WTC11 (cell line): ENCODE measurements around the gene EPX. TPM values are rescaled to one million over a fixed set of nuclear protein-coding genes. Genes with fewer than 3 reads are reported as not detected.

ENCODE experiments used
- ATAC-seq: fragments of 200-7000 bp; cut with Tn5 transposase; 2 replicates; pipeline ENCODE4 v1.10.0; 2021; ENCODE audit warnings: mild to moderate bottlenecking, moderate library complexity
- CTCF ChIA-PET: fragments of 300-600 bp; sonication (Branson Sonifier 250); formaldehyde crosslinking; loops from one replicate; lab custom pipeline; 2021; ENCODE audit warnings: antibody characterized with exemption; lab: Charles Lee
- POLR2A ChIA-PET: fragments of 350-600 bp; sonication (Branson Sonifier 250); formaldehyde crosslinking; loops from one replicate; lab custom pipeline; 2021; ENCODE audit warnings: antibody characterized with exemption; lab: Charles Lee
- DNase-seq: peaks from one replicate; pipeline ENCODE4 v3.0.0; 2021; ENCODE audit warnings: low spot score
- H3K27ac Mint-ChIP-seq: 2 replicates; pipeline ENCODE4 v1.8.0; 2021; ENCODE audit warnings: mixed read lengths
- H3K27me3 Mint-ChIP-seq: 2 replicates; pipeline ENCODE4 v1.8.0; 2021; ENCODE audit warnings: low read depth, mild to moderate bottlenecking, moderate library complexity, mixed read lengths
- H3K36me3 Mint-ChIP-seq: 2 replicates; pipeline ENCODE4 v1.8.0; 2021; ENCODE audit warnings: mixed read lengths
- H3K4me1 Mint-ChIP-seq: 2 replicates; pipeline ENCODE4 v1.8.0; 2022; ENCODE audit warnings: mixed read lengths
- H3K4me3 Mint-ChIP-seq: 2 replicates; pipeline ENCODE4 v1.8.0; 2021; ENCODE audit warnings: mild to moderate bottlenecking, moderate library complexity, mixed read lengths
- H3K9me3 Mint-ChIP-seq: 2 replicates; pipeline ENCODE4 v1.8.0; 2021; ENCODE audit warnings: mixed read lengths
- ATF2 ChIP-seq: sonication (generic); formaldehyde crosslinking; IDR thresholded peaks from 2 replicates; pipeline ENCODE4 v1.8.1; 2022; ENCODE audit warnings: low read depth, missing genetic modification reagents, borderline replicate concordance
- ATF3 ChIP-seq: sonication (generic); formaldehyde crosslinking; conservative IDR thresholded peaks from 2 replicates; pipeline ENCODE4 v1.8.1; 2022; ENCODE audit warnings: mild to moderate bottlenecking, missing genetic modification reagents
- CBFB ChIP-seq: sonication (generic); formaldehyde crosslinking; IDR thresholded peaks from 2 replicates; pipeline ENCODE4 v1.8.1; 2022; ENCODE audit warnings: mild to moderate bottlenecking, low read depth, missing genetic modification reagents
- CREB1 ChIP-seq: sonication (generic); formaldehyde crosslinking; IDR thresholded peaks from 2 replicates; pipeline ENCODE4 v1.8.0; 2023; ENCODE audit warnings: mild to moderate bottlenecking, missing genetic modification reagents
- E2F1 ChIP-seq: sonication (generic); formaldehyde crosslinking; IDR thresholded peaks from 2 replicates; pipeline ENCODE4 v1.8.0; 2022; ENCODE audit warnings: mild to moderate bottlenecking, missing genetic modification reagents
- FOXJ3 ChIP-seq: sonication (generic); formaldehyde crosslinking; IDR thresholded peaks from 2 replicates; pipeline ENCODE4 v1.9.0; 2021; ENCODE audit warnings: missing genetic modification reagents, mild to moderate bottlenecking, borderline replicate concordance
- GABPB1 ChIP-seq: sonication (generic); formaldehyde crosslinking; IDR thresholded peaks from 2 replicates; pipeline ENCODE4 v1.8.1; 2023; ENCODE audit warnings: mild to moderate bottlenecking, missing genetic modification reagents
- NFATC4 ChIP-seq: fragments of 250-450 bp; sonication (Bioruptor Pico); IDR thresholded peaks from 2 replicates; pipeline ENCODE4 v1.9.0; 2021; ENCODE audit warnings: mild to moderate bottlenecking
- NR2C2 ChIP-seq: sonication (generic); formaldehyde crosslinking; IDR thresholded peaks from 2 replicates; pipeline ENCODE4 v1.8.0; 2022; ENCODE audit warnings: mild to moderate bottlenecking, missing genetic modification reagents
- RORB ChIP-seq: fragments of 250-450 bp; sonication (Bioruptor Pico); IDR thresholded peaks from 2 replicates; pipeline ENCODE4 v1.9.0; 2021; ENCODE audit warnings: mild to moderate bottlenecking
- TCF7 ChIP-seq: sonication (generic); formaldehyde crosslinking; IDR thresholded peaks from 2 replicates; pipeline ENCODE4 v1.8.0; 2022; ENCODE audit warnings: mild to moderate bottlenecking, low read depth, missing genetic modification reagents, moderate library complexity
- TEAD4 ChIP-seq: sonication (generic); formaldehyde crosslinking; IDR thresholded peaks from 2 replicates; pipeline ENCODE4 v1.8.0; 2022; ENCODE audit warnings: mild to moderate bottlenecking, missing genetic modification reagents
- ZNF121 ChIP-seq: sonication (generic); formaldehyde crosslinking; IDR thresholded peaks from 2 replicates; pipeline ENCODE4 v1.8.0; 2023; ENCODE audit warnings: missing genetic modification reagents
- ZNF219 ChIP-seq: sonication (generic); formaldehyde crosslinking; IDR thresholded peaks from 2 replicates; pipeline ENCODE4 v1.8.0; 2023; ENCODE audit warnings: missing genetic modification reagents, mild to moderate bottlenecking, borderline replicate concordance
- ZNF532 ChIP-seq: fragments of 250-450 bp; sonication (Bioruptor Pico); IDR thresholded peaks from 2 replicates; pipeline ENCODE4 v1.9.0; 2021; ENCODE audit warnings: mild to moderate bottlenecking, borderline replicate concordance
- total RNA-seq: library from RNA; stranded (reverse); gene quantifications from 3 replicates; pipeline ENCODE4 v1.2.3, GENCODE V29; 2021
- TF ChIP-seq, protein P1 (sequence below): sonication (generic); formaldehyde crosslinking; IDR thresholded peaks from 2 replicates; pipeline ENCODE4 v1.8.1; 2023; ENCODE audit warnings: mild to moderate bottlenecking, missing genetic modification reagents
- TF ChIP-seq, protein P2 (sequence below): fragments of 250-450 bp; sonication (Bioruptor Pico); IDR thresholded peaks from 2 replicates; pipeline ENCODE4 v1.9.0; 2021; ENCODE audit warnings: moderate library complexity, mild to moderate bottlenecking, inconsistent platforms, borderline replicate concordance
- TF ChIP-seq, protein P3 (sequence below): sonication (generic); formaldehyde crosslinking; IDR thresholded peaks from 2 replicates; pipeline ENCODE4 v1.8.1; 2023; ENCODE audit warnings: mild to moderate bottlenecking, missing genetic modification reagents, moderate library complexity
- TF ChIP-seq, protein P4 (sequence below): fragments of 250-450 bp; sonication (Bioruptor Pico); IDR thresholded peaks from 2 replicates; pipeline ENCODE4 v2.1.2; 2022; ENCODE audit warnings: mild to moderate bottlenecking, moderate library complexity
- TF ChIP-seq, protein P5 (sequence below): sonication (generic); formaldehyde crosslinking; IDR thresholded peaks from 2 replicates; pipeline ENCODE4 v1.8.0; 2023; ENCODE audit warnings: mild to moderate bottlenecking, missing genetic modification reagents

The EPX gene
- total RNA-seq, 1 experiment from 2014 or later, result not detected

DNA sequence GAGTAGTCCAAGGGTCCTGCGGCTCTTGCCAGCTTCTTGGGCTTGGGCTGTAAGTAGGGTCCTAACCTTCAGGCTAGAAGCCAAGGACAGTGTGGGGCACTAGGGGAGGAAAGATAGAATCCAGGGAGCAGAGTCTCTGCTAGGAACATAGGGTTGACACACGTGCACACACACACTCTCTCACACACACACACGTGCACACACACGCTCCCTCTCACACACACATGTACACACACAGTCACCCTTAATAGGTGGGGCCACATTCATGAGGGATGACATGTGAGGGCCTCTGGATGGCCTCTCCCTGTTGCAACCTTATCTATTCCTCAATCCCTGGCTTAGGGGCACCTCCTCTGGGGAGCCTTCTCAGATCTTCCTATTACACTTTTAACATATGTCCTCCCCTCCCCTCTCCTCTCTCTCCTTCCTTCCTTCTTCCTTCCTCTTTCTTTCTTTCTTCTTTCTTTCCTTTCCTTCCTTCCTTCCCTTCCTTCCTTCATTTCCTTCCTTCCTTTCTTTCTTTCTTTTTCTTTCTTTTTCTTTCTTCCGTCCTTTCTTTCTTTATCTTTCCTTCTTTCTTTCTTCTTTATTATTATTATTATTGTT, 3.1 kb downstream of the EPX start (continued):
- TF ChIP-seq TCF7 (CRISPR knock-in tag) (no peak), E2F1 (CRISPR knock-in tag) (no peak)
- TF ChIP-seq, protein P1, sequence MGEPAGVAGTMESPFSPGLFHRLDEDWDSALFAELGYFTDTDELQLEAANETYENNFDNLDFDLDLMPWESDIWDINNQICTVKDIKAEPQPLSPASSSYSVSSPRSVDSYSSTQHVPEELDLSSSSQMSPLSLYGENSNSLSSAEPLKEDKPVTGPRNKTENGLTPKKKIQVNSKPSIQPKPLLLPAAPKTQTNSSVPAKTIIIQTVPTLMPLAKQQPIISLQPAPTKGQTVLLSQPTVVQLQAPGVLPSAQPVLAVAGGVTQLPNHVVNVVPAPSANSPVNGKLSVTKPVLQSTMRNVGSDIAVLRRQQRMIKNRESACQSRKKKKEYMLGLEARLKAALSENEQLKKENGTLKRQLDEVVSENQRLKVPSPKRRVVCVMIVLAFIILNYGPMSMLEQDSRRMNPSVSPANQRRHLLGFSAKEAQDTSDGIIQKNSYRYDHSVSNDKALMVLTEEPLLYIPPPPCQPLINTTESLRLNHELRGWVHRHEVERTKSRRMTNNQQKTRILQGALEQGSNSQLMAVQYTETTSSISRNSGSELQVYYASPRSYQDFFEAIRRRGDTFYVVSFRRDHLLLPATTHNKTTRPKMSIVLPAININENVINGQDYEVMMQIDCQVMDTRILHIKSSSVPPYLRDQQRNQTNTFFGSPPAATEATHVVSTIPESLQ (CRISPR knock-in tag), result no peak

DNA sequence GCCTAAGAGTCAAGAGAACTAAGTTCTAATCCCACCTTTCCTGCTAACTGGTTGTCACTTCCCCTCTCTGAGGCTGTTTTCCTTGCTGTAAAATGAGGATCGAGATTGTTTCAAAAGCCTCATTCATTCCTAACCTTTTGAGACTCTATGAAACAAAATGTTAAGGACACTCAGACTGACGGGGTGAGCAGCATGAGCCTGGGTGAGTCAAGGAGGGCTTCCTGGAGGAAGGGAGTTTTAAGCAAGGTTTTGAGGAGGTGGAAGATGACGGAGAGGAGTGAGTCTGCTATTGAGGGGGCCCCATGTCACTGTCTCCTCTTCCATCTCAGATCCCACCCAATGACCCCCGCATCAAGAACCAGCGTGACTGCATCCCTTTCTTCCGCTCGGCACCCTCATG, 4.1 kb downstream of the EPX start:
- no peak for ATAC-seq
- CTCF ChIA-PET, result interaction anchor here (2.0 kb wide), 1 partner anchor 53 kb away, joined by 6 read pairs; no protein-coding TSS in a partner anchor
- H3K36me3 Mint-ChIP-seq, result no peaks in the 10 kb centered on the region
- DNase-seq, result no peak
- no peak overlapping the region for H3K27ac Mint-ChIP-seq
- H3K4me1 Mint-ChIP-seq, result no peaks in the 10 kb centered on the region
- H3K27me3 Mint-ChIP-seq, result peaks cover 11% of the 10 kb centered on the region
- TF ChIP-seq, protein P2, sequence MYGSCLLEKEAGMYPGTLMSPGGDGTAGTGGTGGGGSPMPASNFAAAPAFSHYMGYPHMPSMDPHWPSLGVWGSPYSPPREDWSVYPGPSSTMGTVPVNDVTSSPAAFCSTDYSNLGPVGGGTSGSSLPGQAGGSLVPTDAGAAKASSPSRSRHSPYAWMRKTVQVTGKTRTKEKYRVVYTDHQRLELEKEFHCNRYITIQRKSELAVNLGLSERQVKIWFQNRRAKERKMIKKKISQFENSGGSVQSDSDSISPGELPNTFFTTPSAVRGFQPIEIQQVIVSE (CRISPR knock-in tag), result no peak
- no peak for TF ChIP-seq FOXJ3 (CRISPR knock-in tag)
- TF ChIP-seq GABPB1 (CRISPR knock-in tag), result no peak
- TF ChIP-seq, protein P3, sequence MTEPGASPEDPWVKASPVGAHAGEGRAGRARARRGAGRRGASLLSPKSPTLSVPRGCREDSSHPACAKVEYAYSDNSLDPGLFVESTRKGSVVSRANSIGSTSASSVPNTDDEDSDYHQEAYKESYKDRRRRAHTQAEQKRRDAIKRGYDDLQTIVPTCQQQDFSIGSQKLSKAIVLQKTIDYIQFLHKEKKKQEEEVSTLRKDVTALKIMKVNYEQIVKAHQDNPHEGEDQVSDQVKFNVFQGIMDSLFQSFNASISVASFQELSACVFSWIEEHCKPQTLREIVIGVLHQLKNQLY, result no peak
- TF ChIP-seq, protein P4, sequence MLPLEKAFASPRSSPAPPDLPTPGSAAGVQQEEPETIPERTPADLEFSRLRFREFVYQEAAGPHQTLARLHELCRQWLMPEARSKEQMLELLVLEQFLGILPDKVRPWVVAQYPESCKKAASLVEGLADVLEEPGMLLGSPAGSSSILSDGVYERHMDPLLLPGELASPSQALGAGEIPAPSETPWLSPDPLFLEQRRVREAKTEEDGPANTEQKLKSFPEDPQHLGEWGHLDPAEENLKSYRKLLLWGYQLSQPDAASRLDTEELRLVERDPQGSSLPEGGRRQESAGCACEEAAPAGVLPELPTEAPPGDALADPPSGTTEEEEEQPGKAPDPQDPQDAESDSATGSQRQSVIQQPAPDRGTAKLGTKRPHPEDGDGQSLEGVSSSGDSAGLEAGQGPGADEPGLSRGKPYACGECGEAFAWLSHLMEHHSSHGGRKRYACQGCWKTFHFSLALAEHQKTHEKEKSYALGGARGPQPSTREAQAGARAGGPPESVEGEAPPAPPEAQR (CRISPR knock-in tag), result no peak
- TF ChIP-seq NFATC4, result no peak
- TF ChIP-seq ZNF532 (CRISPR knock-in tag), result no peak
- TF ChIP-seq ATF3, result no peak
- TF ChIP-seq, protein P5, sequence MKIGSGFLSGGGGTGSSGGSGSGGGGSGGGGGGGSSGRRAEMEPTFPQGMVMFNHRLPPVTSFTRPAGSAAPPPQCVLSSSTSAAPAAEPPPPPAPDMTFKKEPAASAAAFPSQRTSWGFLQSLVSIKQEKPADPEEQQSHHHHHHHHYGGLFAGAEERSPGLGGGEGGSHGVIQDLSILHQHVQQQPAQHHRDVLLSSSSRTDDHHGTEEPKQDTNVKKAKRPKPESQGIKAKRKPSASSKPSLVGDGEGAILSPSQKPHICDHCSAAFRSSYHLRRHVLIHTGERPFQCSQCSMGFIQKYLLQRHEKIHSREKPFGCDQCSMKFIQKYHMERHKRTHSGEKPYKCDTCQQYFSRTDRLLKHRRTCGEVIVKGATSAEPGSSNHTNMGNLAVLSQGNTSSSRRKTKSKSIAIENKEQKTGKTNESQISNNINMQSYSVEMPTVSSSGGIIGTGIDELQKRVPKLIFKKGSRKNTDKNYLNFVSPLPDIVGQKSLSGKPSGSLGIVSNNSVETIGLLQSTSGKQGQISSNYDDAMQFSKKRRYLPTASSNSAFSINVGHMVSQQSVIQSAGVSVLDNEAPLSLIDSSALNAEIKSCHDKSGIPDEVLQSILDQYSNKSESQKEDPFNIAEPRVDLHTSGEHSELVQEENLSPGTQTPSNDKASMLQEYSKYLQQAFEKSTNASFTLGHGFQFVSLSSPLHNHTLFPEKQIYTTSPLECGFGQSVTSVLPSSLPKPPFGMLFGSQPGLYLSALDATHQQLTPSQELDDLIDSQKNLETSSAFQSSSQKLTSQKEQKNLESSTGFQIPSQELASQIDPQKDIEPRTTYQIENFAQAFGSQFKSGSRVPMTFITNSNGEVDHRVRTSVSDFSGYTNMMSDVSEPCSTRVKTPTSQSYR (CRISPR knock-in tag), result no peak
- TF ChIP-seq CREB1 (CRISPR knock-in tag), result no peak
- TF ChIP-seq RORB, result no peak
- TF ChIP-seq CBFB, result no peak
- TF ChIP-seq NR2C2 (CRISPR knock-in tag), result no peak
- no peak for TF ChIP-seq ZNF121 (CRISPR knock-in tag)
- TF ChIP-seq ATF2 (CRISPR knock-in tag), result no peak
- TF ChIP-seq ZNF219, result no peak
- no peak for TF ChIP-seq TEAD4
- no peak overlapping the region for H3K4me3 Mint-ChIP-seq
- no peaks in the 10 kb centered on the region for H3K9me3 Mint-ChIP-seq
- POLR2A ChIA-PET, result no interaction called here
